Nucleus accumbens (tissue), 56 donors: ENCODE results near the gene ACTG1.
"Not testable (repeated sequence)": the region's sequence is repeated elsewhere in the genome, so short reads cannot be mapped to it uniquely, and the experiment has no call there.

ENCODE experiments used
- DNase-seq, 56 donors: peaks; one replicate each; lab custom pipeline; 2025; lab: John Stamatoyannopoulos, UW

ACTG1 gene

GRCh38 chr17:81533339-81534141 is 20.9 kb upstream of the ACTG1 start:
- DNase-seq = no peak

GRCh38 chr17:81532490-81533287 is 20.1 kb upstream of the ACTG1 start:
- DNase-seq = no peak

GRCh38 chr17:81531998-81532404 is 19.4 kb upstream of the ACTG1 start:
- DNase-seq = not testable (repeated sequence)

- DNase-seq = not testable (repeated sequence)
Measured at GRCh38 chr17:81531013-81531412, 18.4 kb upstream of the ACTG1 start.

- DNase-seq = no peak
Measured at GRCh38 chr17:81529437-81529803, 16.8 kb upstream of the ACTG1 start.

GRCh38 chr17:81528651-81529436 is 16.2 kb upstream of the ACTG1 start:
- no peak for DNase-seq

- no peak for DNase-seq
Measured at GRCh38 chr17:81528384-81528650, 15.7 kb upstream of the ACTG1 start.

- no peak for DNase-seq
Measured at GRCh38 chr17:81527591-81528383, 15.2 kb upstream of the ACTG1 start, which contains the start of gene FSCN2. Gene FSCN2 (plus strand): TSS chr17:81528377. CDS start chr17:81528532, 155 bp downstream.

GRCh38 chr17:81526662-81527571 is 14.3 kb upstream of the ACTG1 start:
- DNase-seq = no peak

GRCh38 chr17:81524865-81525159 is 12.2 kb upstream of the ACTG1 start:
- DNase-seq = no peak

- no peak for DNase-seq
Measured at GRCh38 chr17:81524039-81524864, 11.7 kb upstream of the ACTG1 start.

GRCh38 chr17:81523402-81524038 is 10.9 kb upstream of the ACTG1 start:
- peak in 39 of 56 donors; percentile 10 to 71 (median 46) for DNase-seq

GRCh38 chr17:81522491-81523401 is 10.1 kb upstream of the ACTG1 start:
- no peak for DNase-seq

GRCh38 chr17:81520021-81520901 is 7.7 kb upstream of the ACTG1 start:
- DNase-seq = no peak

- peak in 1 of 56 donors; percentile 35 for DNase-seq
Measured at GRCh38 chr17:81519284-81520020, 6.9 kb upstream of the ACTG1 start.
